K562 (cell line): ENCODE results near the gene CCN6. TPM values are rescaled to one million over a fixed set of nuclear protein-coding genes. Genes with fewer than 3 reads are reported as not detected.

Source experiments
- ATAC-seq: fragments of 200-7000 bp; cut with Tn5 transposase; 3 replicates; pipeline ENCODE4 v1.9.1; 2020; ENCODE audit warnings: moderate library complexity
- BruUV-seq: library from RNA; stranded (reverse); fragments of 400-500 nt; replicated peaks from 2 replicates; lab custom pipeline; 2021; lab: Mats Ljungman, UMichigan
- CTCF ChIA-PET: fragments of 300-600 bp; formaldehyde crosslinking; extraction: SDS; loops from one replicate; lab custom pipeline; 2021; ENCODE audit warnings: low intra/inter-chr PET ratio; lab: Yijun Ruan, JAX
- POLR2A ChIA-PET: fragments of 300-600, 350-650 bp; sonication (Branson Sonifier 250); formaldehyde crosslinking; extraction: SDS; loops from one replicate; lab custom pipeline; 2021; ENCODE audit warnings: antibody characterized with exemption, inconsistent platforms; lab: Yijun Ruan, JAX
- DNase-seq, 4 experiments: peaks; one replicate each; pipeline versions ENCODE4 v3.0.0 to v3.0.0-alpha.2; 2011 to 2018; ENCODE audit warnings: low spot score in 3 of 4, mixed read lengths in 3 of 4; ENCODE audit errors: extremely low read depth in 1 of 4
- FAIRE-seq: peaks from 2 replicates; lab custom pipeline; 2011; peaks lifted over from hg19 to GRCh38; lab: Jason Lieb, UNC
- H2AFZ ChIP-seq: 2 replicates; pipeline ENCODE4 v1.6.0; 2011; ENCODE audit warnings: low read depth, low read length, control low read depth, inconsistent platforms
- H3K27ac ChIP-seq: fragments of 200-600 bp; 3 replicates; pipeline ENCODE4 v1.8.0; 2011; ENCODE audit warnings: low read depth, mild to moderate bottlenecking, control low read depth, inconsistent platforms, low read length, moderate library complexity, mixed read lengths; ENCODE audit errors: extremely low read depth
- H3K27me3 ChIP-seq, 2 experiments: fragments of 300-600 bp in 1 of 2; 2 replicates in 1 of 2; 3 replicates in 1 of 2; pipeline versions ENCODE4 v1.6.0 to v1.8.0; 2011; ENCODE audit warnings: inconsistent platforms in 2 of 2, low read length in 2 of 2, mild to moderate bottlenecking in 1 of 2, mixed read lengths in 1 of 2, moderate library complexity in 1 of 2; ENCODE audit not compliant: control insufficient read depth in 2 of 2, insufficient read depth in 2 of 2
- H3K36me3 ChIP-seq: fragments of 300-600 bp; 3 replicates; pipeline ENCODE4 v1.8.0; 2011; ENCODE audit warnings: mild to moderate bottlenecking, low read length, inconsistent platforms; ENCODE audit not compliant: control insufficient read depth, insufficient read depth
- H3K4me1 ChIP-seq, 2 experiments: fragments of 200-600 bp in 1 of 2; replicated peaks in 1 of 2; 2 replicates in 1 of 2; 3 replicates in 1 of 2; pipeline versions ENCODE4 v1.5.1 to v1.8.0; 2011; ENCODE audit warnings: inconsistent platforms in 2 of 2, low read length in 2 of 2, mild to moderate bottlenecking in 1 of 2, mixed read lengths in 1 of 2, moderate library complexity in 1 of 2; ENCODE audit not compliant: control insufficient read depth in 2 of 2, insufficient read depth in 2 of 2
- H3K4me2 ChIP-seq: 2 replicates; pipeline ENCODE4 v1.6.1; 2011; ENCODE audit warnings: low read length, control low read depth, inconsistent platforms, mixed read lengths; ENCODE audit not compliant: insufficient read depth
- H3K4me3 ChIP-seq: fragments of 200-600 bp; sonication (generic), shearing (Covaris generic); 2 replicates; pipeline ENCODE4 v1.5.1; 2016; ENCODE audit warnings: control low read depth, inconsistent platforms
- H3K79me2 ChIP-seq: fragments of 200-600 bp; 3 replicates; pipeline ENCODE4 v1.8.0; 2011; ENCODE audit warnings: low read length, inconsistent platforms; ENCODE audit not compliant: control insufficient read depth, insufficient read depth
- H3K9ac ChIP-seq, 2 experiments: 2 replicates each; pipeline versions ENCODE4 v1.6.0 to v1.6.1; 2011; ENCODE audit warnings: low read depth in 2 of 2, low read length in 2 of 2, control low read depth in 1 of 2, inconsistent platforms in 1 of 2, mild to moderate bottlenecking in 1 of 2, mixed read lengths in 1 of 2; ENCODE audit not compliant: insufficient read depth in 1 of 2
- H3K9me1 ChIP-seq: one replicate; pipeline ENCODE4 v1.6.0; 2011; ENCODE audit warnings: inconsistent platforms, mild to moderate bottlenecking, low read length, moderate library complexity; ENCODE audit not compliant: control insufficient read depth, insufficient read depth
- H3K9me3 ChIP-seq: replicated peaks from 2 replicates; pipeline ENCODE4 v1.5.1; 2011; ENCODE audit warnings: low read depth, low read length, inconsistent platforms; ENCODE audit not compliant: control insufficient read depth, insufficient read depth
- H4K20me1 ChIP-seq: replicated peaks from 2 replicates; pipeline ENCODE4 v1.6.1; 2011; ENCODE audit warnings: low read length, inconsistent platforms, mixed read lengths; ENCODE audit not compliant: control insufficient read depth, insufficient read depth
- GTF2B ChIP-seq: IDR thresholded peaks from 2 replicates; pipeline ENCODE4 v1.6.1; 2011; ENCODE audit not compliant: insufficient read length; ENCODE audit errors: extremely low read depth
- MLX ChIP-seq, 2 experiments: fragments of 450-650 bp in 1 of 2; sonication (generic) in 1 of 2; formaldehyde crosslinking; conservative IDR thresholded peaks; 2 replicates each; pipeline versions ENCODE4 v1.4.0 to v1.8.1; 2020 to 2022; ENCODE audit warnings: mild to moderate bottlenecking in 1 of 2, missing genetic modification reagents in 1 of 2
- PBX2 ChIP-seq, 2 experiments: IDR thresholded peaks in 1 of 2; conservative IDR thresholded peaks in 1 of 2; 2 replicates each; pipeline ENCODE4 v1.6.1; 2016; ENCODE audit warnings: low read depth in 2 of 2, mild to moderate bottlenecking in 1 of 2, missing compliant biosample characterization in 1 of 2, missing genetic modification characterization in 1 of 2, moderate library complexity in 1 of 2
- WGBS: fragments of 100-300 bp; shearing (Covaris generic); methylation state at CpG from one replicate; pipeline ENCODE4 v1.1.6; 2016; ENCODE audit warnings: low coverage, mixed read lengths; ENCODE audit not compliant: insufficient coverage; ENCODE audit errors: missing lambda C conversion rate; 5-methylcytosine and 5-hydroxymethylcytosine counted together
- in situ Hi-C: fragments of 300-500 bp; cut with MboI; formaldehyde crosslinking; loops from 4 replicates; pipeline ENCODE4 v1.15.0; 2018; ENCODE audit warnings: inconsistent platforms, mixed read lengths
- intact Hi-C: fragments of 100-400 bp; cut with micrococcal nuclease; formaldehyde crosslinking; loops from 2 replicates; pipeline ENCODE4 v1.14.2; 2022
- polyA plus RNA-seq, 8 experiments: library from polyadenylated mRNA; depleted of rRNA in 4 of 8; stranded (reverse) in 5 of 8; unstranded in 3 of 8; fragments of >200 nt; fragmentation: Nextera tagmentation in 2 of 8; fragmentation: Illumina TruSeq in 1 of 8; extraction: Ambion mirVana in 2 of 8; extraction: Trizol in 1 of 8; gene quantifications; 2 replicates each; pipeline versions ENCODE4 v1.2.1 to v1.2.3, GENCODE V29; 2011 to 2014; ENCODE audit warnings: inconsistent platforms in 1 of 8, missing spikeins in 1 of 8
- total RNA-seq, 7 experiments: library from RNA; depleted of rRNA in 6 of 7; stranded (reverse); fragments of >200 nt in 6 of 7; fragmentation: Illumina TruSeq in 2 of 7; extraction: Trizol in 2 of 7; gene quantifications; 2 replicates each; pipeline versions ENCODE4 v1.2.1 to v1.2.3, GENCODE V29; 2011 to 2021; ENCODE audit warnings: low replicate concordance in 1 of 7
- TF ChIP-seq, protein P1 (sequence below): fragments of 250-450 bp; sonication (Bioruptor Pico); IDR thresholded peaks from 2 replicates; pipeline ENCODE4 v1.4.0; 2020
- TF ChIP-seq, protein P2 (sequence below): fragments of 250-450 bp; sonication (Bioruptor Pico); IDR thresholded peaks from 2 replicates; pipeline ENCODE4 v1.4.0; 2020; ENCODE audit warnings: mild to moderate bottlenecking, moderate library complexity
- TF ChIP-seq, protein P3 (sequence below): fragments of 450-650 bp; IDR thresholded peaks from 2 replicates; pipeline ENCODE4 v1.6.1; 2017; ENCODE audit warnings: antibody characterized with exemption

CCN6 gene
- total and polyA plus RNA-seq, 9 of the 15 experiments (the other 6 are each of a cell fraction or from before 2014, with no cell fraction given) = 0.04 to 0.62 (median 0.21) TPM; not detected in 2

DNA sequence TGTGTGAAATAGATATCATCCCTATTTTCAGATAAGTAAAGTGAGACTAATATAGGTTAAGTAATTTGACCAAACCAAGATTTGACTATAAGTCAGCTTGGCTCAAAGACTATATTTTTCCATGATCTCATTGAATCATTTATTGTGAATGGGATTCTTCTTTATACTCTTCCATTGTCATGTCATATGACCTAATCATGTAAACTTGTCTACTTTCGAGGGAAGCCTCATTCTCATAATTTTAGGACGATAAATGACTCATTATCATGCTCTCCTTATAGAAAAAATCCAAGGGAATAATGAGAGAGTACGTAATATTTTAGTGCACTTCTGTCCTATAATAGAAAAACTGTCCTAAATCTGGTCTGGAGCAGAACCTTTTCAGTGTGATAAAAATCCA, 40.9 kb upstream of the CCN6 start:
- H3K4me3 ChIP-seq = no peak overlapping the region
- H3K27ac ChIP-seq = no peak overlapping the region
- DNase-seq (no peak), FAIRE-seq (no peak), ATAC-seq (no peak)
- H3K36me3 ChIP-seq = no peaks in the 10 kb centered on the region
- peaks cover 10 to 31% of the 10 kb centered on the region in 2 experiments; a peak in 4 of 5 replicates for H3K27me3 ChIP-seq
- no peaks in the 10 kb centered on the region for H3K9me1 ChIP-seq
- no peaks in the 10 kb centered on the region for H3K4me1 ChIP-seq
- in situ Hi-C loops = no loop called here
- H2AFZ ChIP-seq = no peak overlapping the region
- H3K79me2 ChIP-seq = no peaks in the 10 kb centered on the region
- no TSS peak for BruUV-seq
- WGBS = 0% methylated on average over 3 of the region's 3 CpGs
- H3K4me2 ChIP-seq = no peak overlapping the region
- TF ChIP-seq, protein P1, sequence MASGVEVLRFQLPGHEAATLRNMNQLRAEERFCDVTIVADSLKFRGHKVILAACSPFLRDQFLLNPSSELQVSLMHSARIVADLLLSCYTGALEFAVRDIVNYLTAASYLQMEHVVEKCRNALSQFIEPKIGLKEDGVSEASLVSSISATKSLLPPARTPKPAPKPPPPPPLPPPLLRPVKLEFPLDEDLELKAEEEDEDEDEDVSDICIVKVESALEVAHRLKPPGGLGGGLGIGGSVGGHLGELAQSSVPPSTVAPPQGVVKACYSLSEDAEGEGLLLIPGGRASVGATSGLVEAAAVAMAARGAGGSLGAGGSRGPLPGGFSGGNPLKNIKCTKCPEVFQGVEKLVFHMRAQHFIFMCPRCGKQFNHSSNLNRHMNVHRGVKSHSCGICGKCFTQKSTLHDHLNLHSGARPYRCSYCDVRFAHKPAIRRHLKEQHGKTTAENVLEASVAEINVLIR (CRISPR knock-in tag) = no peak
- TF ChIP-seq, protein P2, sequence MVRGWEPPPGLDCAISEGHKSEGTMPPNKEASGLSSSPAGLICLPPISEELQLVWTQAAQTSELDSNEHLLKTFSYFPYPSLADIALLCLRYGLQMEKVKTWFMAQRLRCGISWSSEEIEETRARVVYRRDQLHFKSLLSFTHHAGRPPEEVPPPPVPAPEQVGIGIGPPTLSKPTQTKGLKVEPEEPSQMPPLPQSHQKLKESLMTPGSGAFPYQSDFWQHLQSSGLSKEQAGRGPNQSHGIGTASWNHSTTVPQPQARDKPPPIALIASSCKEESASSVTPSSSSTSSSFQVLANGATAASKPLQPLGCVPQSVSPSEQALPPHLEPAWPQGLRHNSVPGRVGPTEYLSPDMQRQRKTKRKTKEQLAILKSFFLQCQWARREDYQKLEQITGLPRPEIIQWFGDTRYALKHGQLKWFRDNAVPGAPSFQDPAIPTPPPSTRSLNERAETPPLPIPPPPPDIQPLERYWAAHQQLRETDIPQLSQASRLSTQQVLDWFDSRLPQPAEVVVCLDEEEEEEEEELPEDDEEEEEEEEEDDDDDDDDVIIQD (CRISPR knock-in tag) = no peak
- TF ChIP-seq, protein P3, sequence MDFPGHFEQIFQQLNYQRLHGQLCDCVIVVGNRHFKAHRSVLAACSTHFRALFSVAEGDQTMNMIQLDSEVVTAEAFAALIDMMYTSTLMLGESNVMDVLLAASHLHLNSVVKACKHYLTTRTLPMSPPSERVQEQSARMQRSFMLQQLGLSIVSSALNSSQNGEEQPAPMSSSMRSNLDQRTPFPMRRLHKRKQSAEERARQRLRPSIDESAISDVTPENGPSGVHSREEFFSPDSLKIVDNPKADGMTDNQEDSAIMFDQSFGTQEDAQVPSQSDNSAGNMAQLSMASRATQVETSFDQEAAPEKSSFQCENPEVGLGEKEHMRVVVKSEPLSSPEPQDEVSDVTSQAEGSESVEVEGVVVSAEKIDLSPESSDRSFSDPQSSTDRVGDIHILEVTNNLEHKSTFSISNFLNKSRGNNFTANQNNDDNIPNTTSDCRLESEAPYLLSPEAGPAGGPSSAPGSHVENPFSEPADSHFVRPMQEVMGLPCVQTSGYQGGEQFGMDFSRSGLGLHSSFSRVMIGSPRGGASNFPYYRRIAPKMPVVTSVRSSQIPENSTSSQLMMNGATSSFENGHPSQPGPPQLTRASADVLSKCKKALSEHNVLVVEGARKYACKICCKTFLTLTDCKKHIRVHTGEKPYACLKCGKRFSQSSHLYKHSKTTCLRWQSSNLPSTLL = no peak
- TF ChIP-seq MLX (CRISPR knock-in tag; conservative IDR thresholded peaks at IDR 0.05) (no peak), GTF2B (no peak), PBX2 (CRISPR knock-in tag; IDR thresholded peaks at IDR 0.05; ENCODE audit: low read depth) (no peak), PBX2 (tag; conservative IDR thresholded peaks at IDR 0.05; ENCODE audit: low read depth) (no peak)
- no peaks in the 10 kb centered on the region for H4K20me1 ChIP-seq
- intact Hi-C loops = loop anchor here (5.0 kb wide), 1 partner anchor 149 kb away; no protein-coding TSS in a partner anchor
- H3K9ac ChIP-seq = no peak overlapping the region
- ChIA-PET CTCF (no interaction called here), POLR2A (no interaction called here)
- H3K9me3 ChIP-seq = no peaks in the 10 kb centered on the region
